Liver (tissue), 9 donors: ENCODE measurements around the gene P3H2. TPM values are rescaled to one million over a fixed set of nuclear protein-coding genes. Genes with fewer than 3 reads are reported as not detected.

ENCODE experiments used
- DNase-seq: peaks from one replicate; pipeline ENCODE4 v3.0.0-alpha.2; 2017; ENCODE audit warnings: low spot score
- H3K27ac ChIP-seq, 2 donors: one replicate each; pipeline ENCODE4 v1.7.0; 2013; ENCODE audit warnings: inconsistent platforms in 2 of 2, low read length in 2 of 2, control low read depth in 1 of 2, low read depth in 1 of 2, mild to moderate bottlenecking in 1 of 2
- H3K27me3 ChIP-seq, 4 donors: one replicate each; pipeline versions ENCODE4 v1.6.1 to v1.7.0; 2013; ENCODE audit warnings: low read length in 3 of 4, inconsistent platforms in 1 of 4, mild to moderate bottlenecking in 1 of 4, moderate library complexity in 1 of 4; ENCODE audit not compliant: control insufficient read depth in 4 of 4, insufficient read depth in 4 of 4
- H3K36me3 ChIP-seq, 4 donors: one replicate each; pipeline versions ENCODE4 v1.6.1 to v1.7.0; 2013; ENCODE audit warnings: low read length in 3 of 4, mild to moderate bottlenecking in 3 of 4, low read depth in 1 of 4, moderate library complexity in 1 of 4; ENCODE audit not compliant: control insufficient read depth in 4 of 4, insufficient read depth in 3 of 4
- H3K4me1 ChIP-seq, 4 donors: one replicate each; pipeline versions ENCODE4 v1.6.1 to v1.7.0; 2013; ENCODE audit warnings: low read length in 3 of 4, mild to moderate bottlenecking in 3 of 4, moderate library complexity in 1 of 4; ENCODE audit not compliant: control insufficient read depth in 4 of 4, insufficient read depth in 4 of 4
- H3K4me3 ChIP-seq, 3 donors: one replicate each; pipeline versions ENCODE4 v1.6.1 to v1.7.0; 2013; ENCODE audit warnings: low read length in 3 of 3, control low read depth in 1 of 3, low read depth in 1 of 3, mild to moderate bottlenecking in 1 of 3
- H3K9ac ChIP-seq, 2 donors: one replicate each; pipeline ENCODE4 v1.7.0; 2013; ENCODE audit warnings: low read length in 2 of 2, mild to moderate bottlenecking in 2 of 2, moderate library complexity in 2 of 2, control low read depth in 1 of 2, low read depth in 1 of 2
- H3K9me3 ChIP-seq, 4 donors: one replicate each; pipeline versions ENCODE4 v1.6.1 to v1.7.0; 2013; ENCODE audit warnings: low read length in 3 of 4; ENCODE audit not compliant: control insufficient read depth in 4 of 4
- ATF3 ChIP-seq: IDR thresholded peaks from 2 replicates; pipeline ENCODE4 v1.6.1; 2016; ENCODE audit warnings: antibody characterized with exemption
- CTCF ChIP-seq: fragments of 150-350 bp; IDR thresholded peaks from 2 replicates; pipeline ENCODE4 v1.5.1; 2017; ENCODE audit warnings: improper control_type of control experiment, low read depth, low read length; ENCODE audit not compliant: missing input control
- EGR1 ChIP-seq, 2 donors: IDR thresholded peaks; 2 replicates each; pipeline ENCODE4 v1.6.1; 2016 to 2018; ENCODE audit warnings: antibody characterized with exemption in 2 of 2, low read depth in 2 of 2
- FOXA2 ChIP-seq: IDR thresholded peaks from 2 replicates; pipeline ENCODE4 v1.6.1; 2016; ENCODE audit warnings: antibody characterized with exemption
- GABPA ChIP-seq, 2 donors: IDR thresholded peaks in 1 of 2; conservative IDR thresholded peaks in 1 of 2; 2 replicates each; pipeline ENCODE4 v1.6.1; 2016; ENCODE audit warnings: antibody characterized with exemption in 2 of 2, mild to moderate bottlenecking in 1 of 2, moderate library complexity in 1 of 2
- HNF4A ChIP-seq, 2 donors: conservative IDR thresholded peaks; 2 replicates each; pipeline ENCODE4 v1.6.1; 2016; ENCODE audit warnings: antibody characterized with exemption in 2 of 2, mild to moderate bottlenecking in 2 of 2
- HNF4G ChIP-seq: IDR thresholded peaks from 2 replicates; pipeline ENCODE4 v1.6.1; 2016; ENCODE audit warnings: antibody characterized with exemption
- JUND ChIP-seq, 2 donors: IDR thresholded peaks; 2 replicates each; pipeline ENCODE4 v1.6.1; 2016; ENCODE audit warnings: antibody characterized with exemption in 2 of 2
- MAX ChIP-seq: IDR thresholded peaks from 2 replicates; pipeline ENCODE4 v1.6.1; 2016; ENCODE audit warnings: antibody characterized with exemption
- NR2F2 ChIP-seq: IDR thresholded peaks from 2 replicates; pipeline ENCODE4 v1.6.1; 2016; ENCODE audit warnings: antibody characterized with exemption
- RAD21 ChIP-seq, 2 donors: IDR thresholded peaks; 2 replicates each; pipeline ENCODE4 v1.6.1; 2016; ENCODE audit warnings: antibody characterized with exemption in 2 of 2, mild to moderate bottlenecking in 2 of 2
- REST ChIP-seq: IDR thresholded peaks from 2 replicates; pipeline ENCODE4 v1.6.1; 2016; ENCODE audit warnings: antibody characterized with exemption, mild to moderate bottlenecking
- RXRA ChIP-seq, 2 donors: IDR thresholded peaks; 2 replicates each; pipeline ENCODE4 v1.6.1; 2017 to 2018; ENCODE audit warnings: antibody characterized with exemption in 2 of 2, mild to moderate bottlenecking in 1 of 2
- SP1 ChIP-seq: IDR thresholded peaks from 2 replicates; pipeline ENCODE4 v1.6.1; 2018; ENCODE audit warnings: antibody characterized with exemption, mild to moderate bottlenecking
- TAF1 ChIP-seq: conservative IDR thresholded peaks from 2 replicates; pipeline ENCODE4 v1.6.1; 2016; ENCODE audit warnings: antibody characterized with exemption, mild to moderate bottlenecking
- YY1 ChIP-seq: IDR thresholded peaks from 2 replicates; pipeline ENCODE4 v1.6.1; 2016; ENCODE audit warnings: antibody characterized with exemption, mild to moderate bottlenecking
- ZBTB33 ChIP-seq: IDR thresholded peaks from 2 replicates; pipeline ENCODE4 v1.6.1; 2016; ENCODE audit warnings: antibody characterized with exemption
- WGBS: extraction: QIAGEN DNeasy Blood & Tissue Kit; methylation state at CpG from one replicate; pipeline ENCODE4 v1.1.7; 2013; 5-methylcytosine and 5-hydroxymethylcytosine counted together
- polyA plus RNA-seq, 2 donors: library from polyadenylated mRNA; stranded (reverse) in 1 of 2; unstranded in 1 of 2; fragments of 200-250 nt in 1 of 2; fragments of >200 nt in 1 of 2; fragmentation: Nextera tagmentation in 1 of 2; extraction: Ambion mirVana in 1 of 2; gene quantifications; one replicate each; pipeline versions ENCODE4 v1.2.1 to v1.2.3, GENCODE V29; 2013 to 2015
- total RNA-seq, 2 donors: library from RNA; depleted of rRNA; stranded (reverse); fragments of >200 nt; gene quantifications; one replicate each; pipeline ENCODE4 v1.2.3, GENCODE V29; 2014
- donor health status: healthy.
- donor health status: healthy.
- donor health status: healthy.
- donor health status: healthy.
- donor health status: healthy.

The P3H2 gene
- total and polyA plus RNA-seq, 4 donors: 1.9 to 6.9 (median 4.1) TPM

- TF ChIP-seq NR2F2: no peak
- no peak for TF ChIP-seq ATF3
- TF ChIP-seq CTCF: no peak
- no peak for TF ChIP-seq REST
- TF ChIP-seq YY1: no peak
- no peak for TF ChIP-seq JUND (IDR thresholded peaks at IDR 0.05)
- TF ChIP-seq HNF4G: no peak
- no peak for TF ChIP-seq RAD21 (IDR thresholded peaks at IDR 0.05)
- no peak for TF ChIP-seq ZBTB33
- no peak for TF ChIP-seq GABPA (IDR thresholded peaks at IDR 0.05 in 1 of 2, conservative IDR thresholded peaks at IDR 0.05 in 1 of 2)
- TF ChIP-seq RXRA (IDR thresholded peaks at IDR 0.05): no peak
- TF ChIP-seq MAX: no peak
- TF ChIP-seq SP1: no peak
- no peak for TF ChIP-seq FOXA2
- Histone ChIP-seq H3K4me3 (no peak overlapping the region), H3K4me1 (no peaks in the 10 kb centered on the region), H3K27ac (no peak overlapping the region), H3K36me3 (no peaks in the 10 kb centered on the region), H3K27me3 (peaks cover 0 to 2% (median 0%) of the 10 kb centered on the region in 4 donors), H3K9me3 (no peaks in the 10 kb centered on the region), H3K9ac (no peak overlapping the region)
- WGBS: 80% methylated on average over 3 of the region's 3 CpGs
- DNase-seq: no peak
Measured at GRCh38 chr3:190097617-190098016, 23.1 kb downstream of the P3H2 start.

GRCh38 chr3:190097025-190097424 lies 23.7 kb downstream of the P3H2 start:
- no peaks in the 10 kb centered on the region for H3K36me3 ChIP-seq
- H3K9me3 ChIP-seq: no peaks in the 10 kb centered on the region
- no peak for DNase-seq
- no peak overlapping the region for H3K4me3 ChIP-seq
- H3K27me3 ChIP-seq: peaks cover 0 to 5% (median 0%) of the 10 kb centered on the region in 4 donors
- no peak overlapping the region for H3K9ac ChIP-seq
- H3K4me1 ChIP-seq: no peaks in the 10 kb centered on the region
- no peak overlapping the region for H3K27ac ChIP-seq
- WGBS: 84% methylated on average over 4 of the region's 4 CpGs
- TF ChIP-seq MAX: no peak
- no peak for TF ChIP-seq NR2F2
- no peak for TF ChIP-seq CTCF
- no peak for TF ChIP-seq GABPA (IDR thresholded peaks at IDR 0.05 in 1 of 2, conservative IDR thresholded peaks at IDR 0.05 in 1 of 2)
- TF ChIP-seq HNF4A (conservative IDR thresholded peaks at IDR 0.05): no peak
- no peak for TF ChIP-seq RXRA (IDR thresholded peaks at IDR 0.05)
- no peak for TF ChIP-seq REST
- no peak for TF ChIP-seq TAF1
- no peak for TF ChIP-seq SP1
- no peak for TF ChIP-seq ATF3
- no peak for TF ChIP-seq RAD21 (IDR thresholded peaks at IDR 0.05)
- no peak for TF ChIP-seq EGR1 (IDR thresholded peaks at IDR 0.05; ENCODE audit: low read depth in 2 of 2)
- no peak for TF ChIP-seq HNF4G
